ENCODE data around the gene UCHL3.
"Not testable (repeated sequence)": the region's sequence is repeated elsewhere in the genome, so short reads cannot be mapped to it uniquely, and the experiment has no call there.

The UCHL3 gene

DNA sequence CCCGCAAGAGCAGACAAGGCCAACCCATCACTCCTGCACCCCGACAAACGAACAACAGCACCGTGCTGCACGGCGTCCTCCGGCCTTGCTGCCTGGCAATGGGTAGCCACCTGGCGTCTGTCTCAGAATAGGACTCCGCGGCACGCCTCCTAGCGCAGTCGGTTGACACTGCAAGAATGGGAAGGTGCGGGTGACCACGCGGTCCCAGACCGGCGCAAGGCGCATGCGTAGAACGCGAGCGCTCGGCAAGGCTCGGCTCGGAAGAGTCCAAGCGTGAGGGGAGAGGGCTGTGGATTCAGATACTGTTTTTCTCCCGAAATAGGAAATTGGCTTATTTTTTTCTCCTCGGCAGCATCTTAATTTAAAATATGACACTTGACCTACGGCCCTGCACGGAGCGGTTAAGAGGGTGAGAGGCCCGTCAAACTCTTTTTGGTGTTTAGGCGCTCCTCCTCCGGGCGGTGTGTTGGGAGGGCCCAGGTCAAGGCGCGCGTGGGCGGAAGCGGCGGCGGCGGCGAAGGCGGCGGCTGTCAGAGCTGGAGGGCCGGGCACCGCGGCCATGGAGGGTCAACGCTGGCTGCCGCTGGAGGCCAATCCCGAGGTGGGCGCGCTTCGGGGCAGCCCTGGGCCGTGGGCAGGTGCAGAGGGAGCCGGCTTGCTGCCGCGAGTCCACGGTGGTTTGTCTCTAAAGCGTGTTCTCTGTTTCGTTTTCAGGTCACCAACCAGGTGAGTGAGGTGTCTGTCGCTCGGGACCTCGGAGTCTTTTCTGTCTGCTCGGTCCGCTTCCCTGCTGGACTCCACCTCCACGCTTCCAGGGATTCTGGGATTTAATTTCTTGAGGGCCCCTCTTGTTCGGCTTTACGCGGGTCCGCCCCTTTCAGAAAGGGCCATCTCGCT lies at the start of gene UCHL3:
Gene UCHL3 (plus strand): TSS at position 530 of the 897 bp plus-strand sequence. CDS start 30 bp downstream, at position 560.
- DNase-seq (ENCODE audit: low read depth in 2 of 3, low spot score in 1 of 3), result peak; percentile 94 to 97 (median 96)

DNA sequence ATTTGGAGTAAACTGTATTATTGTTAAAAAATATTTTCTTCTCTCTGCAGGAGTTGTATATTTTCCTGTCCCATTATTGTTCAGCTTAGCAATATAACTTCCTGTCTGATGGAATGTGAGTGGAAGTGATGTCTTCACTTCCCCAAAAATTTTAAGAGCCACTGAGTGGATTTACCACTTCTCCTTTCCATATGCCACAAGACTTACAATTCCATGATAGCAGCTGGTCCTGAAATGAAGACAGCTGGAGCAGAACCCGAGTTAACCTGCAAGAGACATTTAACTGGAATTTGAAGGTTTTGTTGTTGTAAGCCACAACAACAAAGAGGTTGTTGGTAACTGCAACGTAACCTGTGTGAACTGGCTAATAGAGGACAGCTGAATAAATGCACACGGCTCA lies 44.3 kb upstream of the UCHL3 start:
- no peak for DNase-seq (ENCODE audit: low read depth in 2 of 3, low spot score in 1 of 3)

DNA sequence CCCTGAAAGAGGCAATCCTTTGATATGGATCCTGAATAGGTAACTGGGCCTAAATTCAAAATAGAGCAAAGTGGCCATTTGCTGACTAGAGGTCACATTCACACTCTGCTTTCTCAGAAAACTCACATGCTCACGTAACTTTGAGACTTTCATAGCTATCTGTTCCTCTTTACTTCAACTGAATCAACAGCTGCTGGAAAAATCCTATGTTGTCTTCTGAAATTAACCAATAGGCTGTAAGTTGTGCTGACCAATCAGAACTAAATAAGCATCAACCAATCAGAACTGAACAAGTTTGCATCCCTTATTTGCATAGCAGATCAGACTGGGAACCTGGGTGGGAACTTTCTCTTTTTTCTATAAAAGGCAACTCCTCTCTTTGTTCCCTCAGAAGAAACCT lies 43.6 kb upstream of the UCHL3 start:
- DNase-seq (ENCODE audit: low read depth in 2 of 3, low spot score in 1 of 3), result no peak

DNA sequence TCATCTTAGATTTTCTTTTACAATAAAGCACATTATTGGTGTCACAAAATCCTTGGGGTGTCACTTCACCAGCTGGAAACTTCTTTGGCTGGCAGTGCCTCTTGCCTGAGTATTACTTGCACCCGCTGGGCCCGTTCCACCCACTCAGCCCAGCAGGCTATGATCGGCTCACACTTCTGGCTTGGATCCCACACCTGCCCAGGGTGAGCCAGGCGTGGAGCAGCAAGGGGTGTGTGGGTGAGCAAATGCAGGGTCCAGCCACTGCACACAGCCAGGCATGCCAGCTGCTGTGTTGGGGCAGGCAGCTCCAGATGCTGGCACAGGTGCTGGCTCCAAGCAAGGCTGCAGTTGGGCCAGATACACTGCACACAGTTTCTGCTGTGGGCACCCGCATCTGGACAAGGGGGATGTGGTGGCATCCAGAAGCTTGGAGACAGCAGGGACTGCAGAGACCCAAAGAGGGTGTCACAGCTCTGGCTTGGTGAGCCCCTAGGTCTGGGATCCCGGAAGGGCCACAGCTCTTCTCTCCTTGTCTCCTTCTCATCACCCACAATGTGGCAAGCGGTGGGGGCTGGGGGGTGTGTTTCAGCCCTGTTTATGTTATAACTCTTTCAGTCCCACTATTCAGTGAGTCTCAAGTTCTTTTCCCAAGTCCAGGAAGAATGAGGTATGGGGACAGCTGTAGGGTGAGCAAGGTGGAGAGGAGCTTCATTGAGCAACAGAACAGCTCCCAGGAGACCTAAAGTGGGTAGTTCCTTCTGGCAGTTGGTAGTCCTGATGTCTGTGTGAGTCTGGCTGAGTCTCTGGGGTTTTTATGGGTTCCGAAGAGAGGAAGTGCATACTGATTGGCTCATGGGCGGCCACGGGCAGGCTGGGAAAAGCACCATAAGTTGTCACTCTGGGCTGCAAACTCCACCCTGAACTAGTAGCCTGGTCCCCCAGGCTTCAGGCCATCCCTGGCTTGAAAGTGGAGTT lies 42.3 kb upstream of the UCHL3 start:
- DNase-seq (ENCODE audit: low read depth in 2 of 3, low spot score in 1 of 3), result no peak

DNA sequence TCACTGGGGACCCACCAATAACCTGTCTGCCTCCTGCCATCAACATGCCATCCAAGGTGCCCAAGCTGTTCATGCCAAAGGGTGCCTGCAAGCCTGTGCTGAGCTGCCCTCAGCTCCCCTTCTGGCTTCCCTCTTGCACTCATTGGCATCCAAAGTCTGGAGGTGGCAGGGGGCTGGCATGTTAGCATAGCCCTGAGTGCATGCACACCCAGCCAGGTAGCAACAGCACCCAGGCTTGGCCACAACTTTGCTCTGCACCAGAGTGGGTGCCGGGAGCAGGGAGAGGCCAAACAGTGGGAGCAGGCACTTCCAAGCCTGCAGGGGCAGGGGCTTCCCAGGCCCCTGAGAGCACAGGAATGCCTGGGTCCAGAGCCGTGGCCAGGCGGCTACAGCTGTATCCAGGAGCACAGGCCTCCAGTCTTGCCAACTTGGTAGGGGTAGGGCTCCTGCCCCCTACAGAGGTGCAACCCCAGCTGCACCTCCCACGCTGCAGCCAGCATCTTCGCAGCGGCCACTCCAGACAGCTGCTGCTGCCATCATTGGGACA lies 41.5 kb upstream of the UCHL3 start:
- no peak for DNase-seq (ENCODE audit: low read depth in 2 of 3, low spot score in 1 of 3)

DNA sequence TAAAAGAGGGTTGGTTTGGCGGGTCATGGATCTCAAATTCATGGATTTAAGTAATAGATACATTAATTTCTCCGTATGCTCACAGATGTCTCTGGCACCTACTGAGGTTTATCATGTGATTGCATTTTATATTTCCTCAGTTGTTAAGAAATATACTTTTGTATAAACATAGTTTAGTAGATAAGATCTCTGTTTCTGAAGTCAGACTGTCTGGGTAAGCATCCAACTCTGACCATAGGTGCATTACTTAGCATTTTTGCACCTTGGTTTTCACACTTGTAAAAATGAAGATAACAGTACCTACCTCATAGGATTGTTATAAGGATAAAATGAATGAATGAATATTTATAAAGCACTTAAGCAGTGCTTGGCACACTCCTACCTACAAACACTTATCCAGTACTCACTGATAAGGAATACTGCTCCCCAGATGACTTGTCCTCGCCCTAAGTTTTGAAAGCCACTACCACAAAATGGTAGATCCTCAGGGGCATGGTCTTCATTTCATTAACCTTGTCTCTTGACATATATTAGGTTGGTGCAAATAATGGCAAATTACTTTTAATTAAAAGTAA lies 38.5 kb upstream of the UCHL3 start:
- no peak for DNase-seq (ENCODE audit: low read depth in 2 of 3, low spot score in 1 of 3)

DNA sequence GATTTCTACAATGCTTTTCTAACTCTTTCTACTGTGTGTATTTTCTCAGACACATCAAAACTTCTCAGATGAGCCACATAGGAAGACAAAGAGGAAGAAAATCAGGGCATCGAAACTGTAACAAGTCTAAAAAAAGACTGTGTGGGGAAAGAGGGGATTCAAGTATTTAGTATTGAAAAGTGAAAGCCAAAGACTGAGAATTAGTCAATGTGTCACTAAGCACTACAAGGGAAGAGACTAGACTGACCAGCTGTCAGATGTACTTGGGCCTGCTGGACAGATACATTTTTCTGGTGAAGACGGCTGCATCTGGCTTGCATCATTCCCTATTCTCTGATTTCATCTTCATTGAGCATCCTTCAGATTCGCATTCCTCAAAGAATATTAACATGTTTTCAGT lies 37.3 kb upstream of the UCHL3 start:
- no peak for DNase-seq (ENCODE audit: low read depth in 2 of 3, low spot score in 1 of 3)

DNA sequence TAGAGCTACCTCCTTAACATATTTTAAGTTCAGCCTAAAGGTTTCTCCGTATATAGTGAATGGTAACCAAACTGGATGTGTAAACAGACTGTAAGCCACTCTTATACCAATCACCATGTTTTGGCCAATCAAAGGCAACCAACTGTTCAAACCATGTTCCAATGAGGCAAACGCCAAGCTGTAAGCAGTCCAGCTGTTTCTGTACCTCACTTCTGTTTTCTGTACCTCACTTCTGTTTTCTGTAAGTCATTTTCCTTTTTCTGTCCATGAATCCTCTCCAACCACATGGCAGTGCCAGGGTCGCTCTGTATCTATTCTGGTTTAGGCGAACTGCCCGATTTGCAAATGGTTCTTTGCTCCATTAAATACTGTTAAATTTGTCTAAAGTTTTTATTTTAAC lies 36.3 kb upstream of the UCHL3 start:
- no peak for DNase-seq (ENCODE audit: low read depth in 2 of 3, low spot score in 1 of 3)

DNA sequence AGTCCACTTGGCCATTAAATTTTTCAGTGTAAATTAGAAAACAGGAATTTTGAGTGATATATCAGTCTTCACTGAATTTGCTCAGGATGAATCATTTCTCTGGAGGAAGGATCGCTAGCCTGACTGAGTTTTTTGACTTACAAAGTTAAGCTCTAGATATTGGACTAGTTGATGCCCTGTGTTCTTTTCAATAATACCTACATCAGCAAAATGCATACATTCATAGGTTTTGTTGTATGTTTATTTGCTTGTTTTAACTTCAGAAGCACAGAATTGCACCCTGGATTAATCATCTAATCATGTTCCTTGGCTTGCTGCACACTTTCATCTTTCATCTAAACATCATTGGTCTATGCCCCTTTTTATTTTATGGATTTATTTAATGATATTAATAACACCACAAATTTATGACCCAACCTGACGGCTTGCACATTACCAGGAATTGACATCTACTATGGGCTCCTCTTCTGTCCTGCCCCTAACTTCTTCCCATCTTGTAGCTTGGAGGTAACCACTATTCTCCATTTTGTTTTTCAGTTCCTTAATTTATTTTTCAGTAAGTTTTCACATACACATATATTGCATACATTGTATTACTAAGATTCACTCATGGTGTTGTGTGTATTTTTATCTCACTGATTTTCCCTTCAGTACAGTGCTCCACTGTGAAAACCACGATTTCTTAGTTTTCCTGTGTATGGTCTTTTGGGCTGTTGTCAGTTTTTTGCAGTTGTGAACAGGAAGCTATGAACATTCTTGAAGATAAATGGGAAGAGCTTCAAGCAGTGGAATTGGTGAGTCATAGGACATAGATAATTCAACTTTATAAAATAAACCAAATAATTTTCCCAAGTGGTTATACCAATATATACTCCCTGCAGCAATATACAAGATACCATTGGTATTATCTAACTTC lies 35.3 kb upstream of the UCHL3 start:
- no peak for DNase-seq (ENCODE audit: low read depth in 2 of 3, low spot score in 1 of 3)

DNA sequence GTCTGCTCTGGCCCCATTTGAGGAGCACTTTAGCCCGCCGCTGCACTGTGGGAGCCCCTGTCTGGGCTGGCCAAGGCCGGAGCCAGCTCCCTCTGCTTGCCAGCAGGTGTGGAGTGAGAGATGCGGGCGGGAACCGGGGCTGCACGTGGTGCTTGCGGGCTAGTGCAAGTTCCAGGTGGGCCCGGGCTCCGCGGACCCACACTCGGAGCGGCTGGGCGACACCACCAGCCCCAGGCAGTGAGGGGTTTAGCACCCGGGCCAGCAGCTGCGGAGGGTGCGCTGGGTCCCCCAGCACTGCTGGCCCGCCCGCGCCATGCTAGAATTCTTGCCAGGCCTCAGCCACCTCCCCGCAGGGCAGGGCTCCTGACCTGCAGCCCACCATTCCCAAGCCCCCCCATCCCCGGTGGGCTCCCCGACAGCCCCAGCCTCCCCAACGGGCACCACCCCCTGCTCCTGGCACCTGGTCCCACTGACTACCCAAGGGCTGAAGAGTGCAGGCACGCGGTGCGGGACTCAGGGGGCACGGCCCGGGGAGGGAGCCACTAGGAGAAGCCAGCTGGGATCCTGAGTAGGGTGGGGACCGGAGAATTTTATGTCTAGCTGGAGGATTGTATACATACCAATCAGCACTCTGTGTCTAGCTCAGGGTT lies 31.0 kb upstream of the UCHL3 start:
- DNase-seq (ENCODE audit: low read depth in 2 of 3, low spot score in 1 of 3), result no peak

DNA sequence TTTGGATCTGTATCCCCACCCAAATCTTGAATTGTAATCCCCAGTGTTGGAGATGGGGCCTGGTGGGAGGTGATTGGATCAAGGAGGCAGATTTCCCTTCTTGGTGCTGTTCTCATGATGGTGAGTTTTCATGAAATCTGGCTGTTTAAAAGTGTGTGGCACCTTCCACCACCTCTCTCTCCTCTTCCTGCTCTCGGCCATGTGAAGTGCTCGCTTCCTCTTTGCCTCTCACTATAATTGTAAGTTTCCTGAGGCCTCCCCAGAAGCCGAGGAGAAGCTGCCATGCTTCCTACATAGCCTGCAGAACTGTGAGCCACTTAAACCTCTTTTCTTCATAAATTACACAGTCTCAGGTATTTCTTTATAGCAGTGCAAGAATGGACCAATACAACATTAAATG lies 27.6 kb upstream of the UCHL3 start:
- DNase-seq (ENCODE audit: low read depth in 2 of 3, low spot score in 1 of 3), result no peak

DNA sequence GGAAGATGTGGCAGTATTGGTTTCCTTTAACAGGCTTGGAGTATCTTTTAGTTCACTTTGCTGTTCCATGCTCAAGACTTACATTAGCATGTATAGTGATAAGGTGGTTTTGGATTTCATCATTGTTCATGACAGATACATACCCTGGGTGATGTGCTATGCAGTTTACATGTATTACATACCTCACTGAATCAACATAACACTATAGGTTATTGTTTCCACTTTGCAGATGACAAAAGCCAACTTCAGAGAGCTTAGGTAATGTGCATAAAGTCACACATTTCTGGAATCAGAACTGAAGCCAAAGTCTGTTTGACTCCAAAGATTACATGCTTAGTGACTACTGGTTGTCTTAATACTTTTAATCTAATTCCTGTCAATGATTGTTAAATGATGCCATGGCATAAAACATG lies 19.0 kb upstream of the UCHL3 start:
- DNase-seq (ENCODE audit: low read depth in 2 of 3, low spot score in 1 of 3), result no peak

DNA sequence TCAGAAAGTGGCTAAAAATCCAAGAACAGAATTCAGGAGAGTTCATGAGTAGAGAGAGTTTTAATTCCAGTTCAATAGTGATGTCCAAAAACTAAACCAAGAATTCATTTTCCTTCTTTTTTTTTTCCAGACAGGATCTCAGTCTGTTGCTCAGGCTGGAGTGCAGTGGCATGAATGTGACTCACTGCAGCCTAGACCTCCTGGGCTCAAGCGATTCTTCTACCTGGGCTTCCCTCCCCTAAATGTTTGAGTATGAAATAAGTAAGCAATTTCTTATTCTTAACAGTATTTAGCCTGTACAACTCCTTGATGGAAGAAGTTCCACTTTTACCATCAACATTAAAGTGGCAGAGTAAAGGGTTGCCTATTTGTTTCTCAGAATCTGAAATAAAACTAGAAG lies 15.7 kb upstream of the UCHL3 start:
- DNase-seq (ENCODE audit: low read depth in 2 of 3, low spot score in 1 of 3), result no peak

DNA sequence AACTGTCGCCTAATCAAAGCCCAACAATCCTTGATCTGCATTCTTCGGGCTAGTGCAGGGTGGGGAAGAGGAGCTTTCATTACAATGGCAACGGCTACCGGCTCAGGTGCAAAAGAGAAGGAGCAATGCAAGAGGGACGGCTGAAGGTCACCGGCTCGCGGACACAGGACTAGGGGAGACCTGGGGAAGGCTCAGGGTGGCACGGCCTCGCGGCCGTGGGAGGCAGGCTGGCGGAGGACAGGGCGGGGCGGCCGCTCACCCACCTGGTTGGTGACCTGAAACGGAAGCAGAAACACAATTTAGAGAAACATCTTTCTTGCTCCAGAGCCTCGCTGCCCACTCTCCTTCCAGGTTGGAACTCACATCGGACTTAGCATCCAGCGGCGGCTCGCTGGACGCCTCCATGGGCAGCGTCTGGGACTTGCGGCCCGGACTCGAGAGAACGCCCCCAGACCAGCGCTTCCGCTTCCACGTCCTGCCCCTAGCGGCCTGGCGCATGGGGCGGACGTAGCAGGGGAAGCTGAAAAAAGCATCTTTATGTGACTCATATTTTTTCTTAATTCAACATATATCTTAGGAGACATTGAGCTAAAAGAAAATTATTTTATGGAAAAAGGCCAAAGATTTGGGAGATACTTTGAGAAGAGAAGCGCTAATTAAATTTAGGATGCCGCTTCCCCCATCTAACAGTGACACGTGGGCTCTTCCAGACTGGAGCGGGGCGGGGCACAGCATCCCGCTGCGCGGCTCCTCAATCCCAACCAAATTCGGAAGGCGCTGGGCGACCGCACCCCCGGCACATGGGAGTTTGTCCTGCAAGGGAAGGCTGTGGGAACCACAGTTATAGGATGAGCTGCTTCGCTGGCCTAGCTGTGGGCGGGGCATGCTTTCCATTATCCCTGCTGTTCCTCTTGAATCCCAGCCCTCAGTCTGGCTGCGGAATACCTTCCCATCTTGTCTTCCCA lies 11.9 kb upstream of the UCHL3 start, which contains the start of gene COMMD6:
Gene COMMD6 (minus strand): TSS at position 441 of the 965 bp plus-strand sequence. CDS start 36 bp downstream, at position 405.
- peak; percentile 37 to 68 (median 54) for DNase-seq (ENCODE audit: low read depth in 2 of 3, low spot score in 1 of 3)

DNA sequence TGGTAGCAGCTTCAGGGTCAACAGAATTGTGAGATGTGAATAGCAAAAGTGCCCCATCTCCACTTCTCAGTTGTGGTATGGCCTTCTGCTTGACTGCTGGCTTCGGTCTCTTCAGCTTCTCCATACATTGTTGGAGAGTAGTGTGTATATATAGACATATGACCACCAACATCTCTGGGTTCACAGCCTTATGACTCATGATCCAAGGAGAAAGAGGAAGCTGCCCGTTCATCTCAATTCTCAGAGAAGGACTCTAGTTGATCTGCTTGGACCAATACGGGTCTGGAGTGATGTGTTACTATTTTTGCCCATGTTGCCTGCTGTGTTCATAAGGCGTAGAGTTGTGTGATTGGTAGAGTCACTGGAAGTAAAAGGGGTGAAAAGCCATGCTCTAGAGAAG lies 8.3 kb upstream of the UCHL3 start:
- no peak for DNase-seq (ENCODE audit: low read depth in 2 of 3, low spot score in 1 of 3)

DNA sequence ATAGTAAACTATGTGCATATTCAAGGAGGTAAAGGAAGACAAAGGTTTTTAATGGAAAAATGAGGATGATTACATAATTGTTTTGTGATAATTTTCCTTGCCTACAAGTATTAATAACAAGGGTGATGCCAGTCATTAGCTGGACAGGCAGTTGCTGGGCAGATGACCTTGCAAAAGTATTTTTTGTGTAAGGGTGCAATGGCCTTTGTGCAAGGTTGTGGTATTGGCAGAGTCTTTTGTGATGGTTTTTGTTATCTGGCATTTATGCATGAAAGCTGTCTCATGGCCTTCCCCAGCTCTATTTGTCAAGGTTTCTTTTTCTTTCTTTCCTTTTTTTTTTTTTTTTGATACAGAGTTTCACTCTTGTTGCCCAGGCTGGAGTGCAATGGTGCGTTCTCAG lies 7.6 kb upstream of the UCHL3 start:
- no peak for DNase-seq (ENCODE audit: low read depth in 2 of 3, low spot score in 1 of 3)

DNA sequence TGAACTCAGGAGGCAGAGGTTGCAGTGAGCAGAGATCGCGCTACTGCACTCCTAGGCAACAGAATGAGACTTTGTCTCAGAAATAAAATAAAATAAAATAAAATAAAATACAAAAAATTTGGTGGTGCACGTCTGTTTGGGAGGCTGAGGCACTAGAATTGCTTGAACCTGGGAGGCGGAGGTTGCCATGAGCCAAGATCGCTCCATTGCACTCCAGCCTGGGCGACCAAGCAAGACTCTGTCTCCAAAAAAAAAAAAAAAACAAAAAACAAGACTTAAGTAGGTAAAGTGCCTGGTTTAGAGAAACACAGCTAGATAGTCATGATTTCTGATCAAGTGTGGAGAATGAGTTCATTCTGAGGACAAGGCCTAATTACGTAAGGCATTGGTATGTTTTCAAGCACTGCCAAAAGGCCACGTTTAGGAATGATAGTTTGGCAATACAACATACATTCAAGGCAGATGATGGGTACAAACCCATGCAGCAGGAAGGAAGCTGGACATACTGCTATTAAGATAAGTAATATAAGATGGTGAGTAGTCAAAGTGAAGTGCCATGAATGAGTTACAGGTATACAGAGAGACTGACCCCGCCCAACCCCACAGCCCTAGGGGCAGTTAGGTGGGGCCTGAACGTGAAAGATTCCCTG lies 4.8 kb upstream of the UCHL3 start:
- DNase-seq (ENCODE audit: low read depth in 2 of 3, low spot score in 1 of 3), result no peak

DNA sequence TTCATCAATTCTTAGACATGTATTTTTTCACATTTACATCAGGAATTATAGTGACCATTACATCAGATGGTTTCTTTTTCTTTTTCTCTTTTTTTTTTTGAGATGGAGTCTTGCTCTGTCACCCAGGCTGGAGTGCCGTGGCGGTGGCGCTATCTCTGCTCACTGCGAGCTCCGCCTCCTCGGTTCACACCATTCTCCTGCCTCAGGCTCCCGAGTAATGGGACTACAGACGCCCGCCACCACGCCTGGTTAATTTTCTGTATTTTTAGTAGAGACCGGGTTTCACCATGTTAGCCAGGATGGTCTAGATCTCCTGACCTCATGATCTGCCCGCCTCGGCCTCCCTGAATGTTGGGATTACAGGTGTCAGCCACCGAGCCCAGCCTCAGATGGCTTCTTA lies 4.2 kb upstream of the UCHL3 start:
- DNase-seq (ENCODE audit: low read depth in 2 of 3, low spot score in 1 of 3), result not testable (repeated sequence)

Data from stimulated activated CD4-positive, alpha-beta T cell treated with anti-CD3 and anti-CD28 coated beads, Interleukin-12 subunit alpha, Interleukin-12 subunit beta, amount 100 ng/mL, for 48 hours (primary cell).